Fibroblast of the conjunctiva (primary cell): ENCODE results near the gene ACTG1.

Experiments
- DNase-seq: peaks from one replicate; pipeline ENCODE4 v3.0.0-alpha.2; 2010; ENCODE audit warnings: low read depth

The ACTG1 gene

DNA sequence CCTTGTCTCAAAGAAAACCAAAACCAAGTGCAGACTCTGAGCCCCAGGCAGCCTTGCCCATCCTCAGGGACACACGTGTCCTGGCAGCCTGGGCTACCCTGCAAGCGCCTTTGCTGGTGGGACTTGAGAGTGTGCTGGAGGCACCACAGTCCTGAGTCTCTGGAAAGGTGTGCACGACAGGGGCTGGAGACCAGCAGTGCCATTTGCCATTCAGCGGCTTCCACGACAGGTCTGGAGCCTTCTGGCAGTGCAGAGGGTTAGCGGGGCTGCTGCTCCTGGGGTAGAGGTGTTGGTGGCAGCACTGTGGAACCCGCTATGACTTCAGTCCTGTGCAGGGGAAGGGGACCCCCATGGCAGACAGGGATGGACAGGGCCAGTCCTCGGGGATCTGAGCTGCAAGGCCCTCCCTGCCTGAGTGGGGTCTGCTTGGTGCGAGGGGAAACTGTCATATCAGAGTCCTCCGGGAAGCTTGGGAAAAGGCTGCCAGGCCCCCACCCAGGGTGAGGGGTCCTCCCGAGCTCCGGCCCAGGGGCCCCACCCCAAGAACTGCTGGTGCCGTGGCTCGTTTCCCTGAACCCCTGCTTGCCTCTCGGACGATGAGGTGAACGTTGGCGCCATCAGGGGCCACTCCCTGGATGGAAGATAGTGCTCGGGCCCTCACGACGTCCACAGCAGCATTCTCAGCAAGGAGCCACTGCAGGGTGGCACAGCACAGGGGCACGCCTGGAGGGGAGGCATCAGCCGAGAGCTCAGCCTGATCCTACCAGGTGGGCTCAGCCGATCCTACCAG is 32.8 kb upstream of the ACTG1 start:
- no peak for DNase-seq

DNA sequence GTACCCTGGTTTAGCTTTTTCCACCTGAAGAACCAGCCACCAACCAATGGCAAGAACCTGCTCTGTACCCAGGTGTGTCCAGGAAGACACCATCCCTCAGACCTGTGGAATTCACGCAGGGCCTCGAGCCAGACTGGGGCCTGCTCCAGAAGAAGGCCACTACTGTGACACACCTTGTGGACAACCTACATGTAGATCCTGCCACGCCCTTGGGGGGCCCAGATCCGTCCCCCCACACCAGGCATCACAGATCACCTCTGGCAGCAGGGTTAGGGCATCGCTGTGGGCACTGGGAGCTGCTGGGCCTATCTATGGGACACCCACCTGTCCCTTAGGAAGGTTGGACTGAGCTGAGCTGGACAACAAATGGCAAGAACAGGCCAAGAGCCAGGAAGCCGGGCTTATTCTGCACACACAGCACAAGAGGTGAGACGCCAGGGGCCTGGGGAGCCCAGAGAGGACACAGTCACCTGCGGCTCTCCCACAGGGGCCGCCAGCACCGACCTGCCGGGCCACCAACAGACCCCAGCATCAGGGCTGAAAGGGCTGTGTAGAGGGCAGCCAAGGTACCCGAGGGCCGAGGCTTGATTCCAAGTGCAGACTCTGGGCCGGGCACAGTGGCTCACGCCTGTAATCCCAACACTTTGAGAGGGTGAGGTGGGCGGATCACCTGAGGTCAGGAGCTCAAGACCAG is 31.8 kb upstream of the ACTG1 start:
- no peak for DNase-seq

DNA sequence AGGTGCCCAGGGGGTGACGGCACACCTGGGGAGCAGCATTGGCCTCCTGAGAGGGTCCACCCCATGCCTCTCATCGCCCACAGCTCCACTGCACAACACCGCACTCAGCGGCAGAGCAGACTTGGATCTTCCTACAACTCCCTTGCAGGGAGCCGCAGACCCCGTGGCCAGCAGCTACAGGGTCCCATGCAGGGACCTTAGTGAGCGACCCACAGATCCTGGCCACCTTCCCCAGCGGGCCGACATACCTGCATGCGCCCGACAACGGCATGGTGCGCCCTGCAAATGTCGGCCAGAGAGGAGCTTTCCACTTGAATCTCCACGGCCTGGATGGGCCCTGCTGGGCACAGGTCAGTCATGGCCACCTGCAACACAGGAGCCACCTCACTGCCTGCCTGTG is 31.2 kb upstream of the ACTG1 start:
- DNase-seq: no peak

DNA sequence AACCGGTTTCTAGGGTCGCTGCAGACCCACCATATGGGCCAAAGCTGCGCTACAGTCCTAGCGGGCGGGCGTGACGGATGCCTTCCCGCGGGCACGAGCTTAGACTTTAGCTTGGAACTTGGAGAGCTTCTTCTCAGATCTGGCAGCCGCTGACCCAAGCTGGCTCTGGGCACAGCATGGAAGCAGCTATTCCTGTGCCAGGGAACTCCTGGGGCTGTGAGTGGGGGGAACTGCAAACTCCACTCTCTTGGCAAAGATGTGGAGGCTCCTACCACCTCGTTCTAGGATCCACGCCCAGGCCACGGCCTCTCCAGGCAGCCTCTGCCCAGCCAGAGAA is 30.7 kb upstream of the ACTG1 start:
- DNase-seq: no peak

DNA sequence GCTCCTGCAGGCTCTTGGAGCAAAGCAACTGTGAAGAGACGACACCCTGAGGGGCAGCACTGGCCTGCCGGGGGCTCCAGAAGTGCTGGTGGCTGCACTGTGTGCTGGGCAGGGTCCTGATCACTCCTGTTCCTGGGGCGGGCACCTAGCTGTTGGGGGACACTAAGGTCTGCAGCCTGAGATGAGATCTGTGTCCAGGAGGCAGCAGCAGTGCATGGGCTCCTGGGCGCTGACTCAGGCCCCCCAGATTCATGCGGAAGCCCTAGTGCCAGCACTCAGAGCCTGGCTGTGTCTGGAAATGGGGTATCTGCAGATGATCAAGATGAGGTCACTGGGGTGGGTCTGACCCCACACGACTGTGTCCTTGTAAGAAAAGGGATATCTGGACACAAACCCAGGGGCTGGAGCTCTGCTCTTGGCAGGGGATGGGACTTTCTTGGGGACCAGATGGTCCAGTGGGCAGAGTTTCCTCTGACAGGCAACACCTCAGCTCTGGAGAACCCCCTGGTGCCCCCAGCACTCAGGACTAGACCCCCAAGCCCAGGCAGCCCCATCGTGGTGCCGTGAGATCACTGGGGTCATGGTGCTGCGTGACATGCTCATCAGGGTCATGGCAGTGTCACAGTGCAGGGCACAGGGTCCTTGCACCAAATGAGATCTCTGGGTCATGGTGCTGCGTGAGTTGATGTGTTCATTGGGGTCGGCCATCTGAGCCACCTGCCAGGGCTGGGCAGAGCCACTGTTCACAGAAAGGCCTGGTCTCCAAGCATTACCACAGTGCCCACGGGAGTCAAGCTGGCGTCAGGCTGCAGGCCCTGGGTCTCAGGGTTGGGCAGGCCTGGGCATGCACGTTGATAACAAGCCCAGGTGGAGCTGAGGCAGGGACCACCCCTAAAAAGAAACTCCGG is 30.1 kb upstream of the ACTG1 start:
- no peak for DNase-seq

DNA sequence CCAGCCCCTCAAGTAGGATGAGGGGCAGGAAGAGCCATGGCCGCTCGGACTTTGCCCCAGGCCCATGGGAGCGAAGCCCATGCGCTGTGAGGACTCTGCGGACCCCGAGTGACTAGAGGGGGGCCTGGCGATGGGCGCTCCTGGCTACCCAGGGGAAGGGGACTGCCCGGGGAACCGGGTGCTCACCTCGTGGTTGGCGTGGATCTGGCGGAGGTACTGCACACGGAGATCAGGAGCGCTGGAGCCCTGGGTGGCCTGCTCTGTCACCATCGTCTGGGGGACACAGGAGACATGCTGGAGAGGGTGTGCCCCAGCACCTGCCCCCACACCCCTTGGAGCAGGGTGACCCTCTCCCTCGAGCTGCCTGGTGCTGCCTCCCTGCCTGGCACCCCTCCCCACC is 28.5 kb upstream of the ACTG1 start:
- no peak for DNase-seq

DNA sequence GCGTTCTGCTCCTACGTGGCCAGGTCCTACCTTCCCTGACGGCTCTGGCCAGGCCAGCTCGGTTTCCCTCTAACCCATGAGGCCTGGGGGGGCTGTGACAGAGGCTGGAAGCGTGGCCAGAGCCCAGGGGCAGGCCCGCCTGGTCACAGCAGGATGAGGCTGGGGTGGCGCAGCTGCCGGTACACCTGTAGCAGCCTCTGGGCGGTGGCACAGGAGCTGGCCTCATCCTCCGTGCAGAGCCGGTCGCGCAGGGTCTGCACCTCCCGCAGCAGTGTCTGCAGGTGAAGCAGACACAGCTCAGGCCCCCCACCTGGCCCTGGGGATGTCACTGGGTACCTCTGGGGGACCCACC is 28.1 kb upstream of the ACTG1 start:
- no peak for DNase-seq

DNA sequence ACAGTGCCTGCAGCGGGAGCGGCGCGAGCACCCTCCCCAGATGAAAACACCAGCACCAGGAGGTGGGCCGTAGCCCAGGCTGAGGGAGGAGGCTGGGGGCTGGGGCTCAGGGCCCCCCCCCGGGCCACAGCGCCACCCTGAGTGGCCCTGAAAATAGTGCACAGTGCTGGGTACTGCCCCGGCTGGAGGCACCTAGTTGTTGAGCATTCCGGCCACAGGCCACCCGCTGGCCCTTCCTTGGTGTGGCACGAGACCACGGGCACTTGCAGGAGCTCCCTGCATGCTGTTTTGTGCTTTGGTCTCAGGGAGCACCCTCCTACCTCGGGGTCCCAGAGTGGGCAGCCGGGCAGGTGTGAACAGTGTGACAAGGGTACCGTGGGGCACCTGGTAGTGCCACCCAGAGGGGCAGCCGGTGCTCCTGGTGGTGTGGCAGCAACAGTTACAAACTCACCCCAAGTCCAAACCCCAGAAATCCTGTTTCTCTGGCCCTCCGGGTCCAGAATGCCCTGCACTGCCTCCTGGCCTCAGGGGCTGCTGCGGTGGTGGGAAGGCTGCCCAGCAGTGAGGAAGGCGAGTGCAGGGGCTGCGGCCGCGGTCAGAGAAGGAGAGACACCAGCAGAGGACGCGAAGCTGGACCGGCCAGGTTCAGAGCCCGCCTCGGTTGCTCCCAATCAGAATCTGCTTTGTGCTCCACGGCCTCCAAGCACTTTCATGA is 27.5 kb upstream of the ACTG1 start:
- DNase-seq: no peak

DNA sequence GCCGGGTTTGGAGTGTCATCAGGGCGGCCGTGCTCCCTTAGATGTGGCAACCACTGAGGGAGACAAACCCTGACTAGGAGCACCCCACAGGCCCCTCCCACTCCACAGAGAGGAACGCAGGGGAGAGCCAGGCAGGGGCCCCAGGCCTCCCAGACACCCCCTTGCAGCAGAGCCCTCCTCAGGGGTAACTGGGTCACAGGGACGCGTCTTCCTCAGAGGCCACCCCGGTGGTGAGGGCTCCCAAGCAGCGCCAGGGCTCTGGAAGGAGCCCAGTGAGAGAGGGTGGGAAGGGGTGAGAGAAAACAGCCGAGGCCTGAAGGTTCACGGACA is 26.9 kb upstream of the ACTG1 start:
- no peak for DNase-seq

DNA sequence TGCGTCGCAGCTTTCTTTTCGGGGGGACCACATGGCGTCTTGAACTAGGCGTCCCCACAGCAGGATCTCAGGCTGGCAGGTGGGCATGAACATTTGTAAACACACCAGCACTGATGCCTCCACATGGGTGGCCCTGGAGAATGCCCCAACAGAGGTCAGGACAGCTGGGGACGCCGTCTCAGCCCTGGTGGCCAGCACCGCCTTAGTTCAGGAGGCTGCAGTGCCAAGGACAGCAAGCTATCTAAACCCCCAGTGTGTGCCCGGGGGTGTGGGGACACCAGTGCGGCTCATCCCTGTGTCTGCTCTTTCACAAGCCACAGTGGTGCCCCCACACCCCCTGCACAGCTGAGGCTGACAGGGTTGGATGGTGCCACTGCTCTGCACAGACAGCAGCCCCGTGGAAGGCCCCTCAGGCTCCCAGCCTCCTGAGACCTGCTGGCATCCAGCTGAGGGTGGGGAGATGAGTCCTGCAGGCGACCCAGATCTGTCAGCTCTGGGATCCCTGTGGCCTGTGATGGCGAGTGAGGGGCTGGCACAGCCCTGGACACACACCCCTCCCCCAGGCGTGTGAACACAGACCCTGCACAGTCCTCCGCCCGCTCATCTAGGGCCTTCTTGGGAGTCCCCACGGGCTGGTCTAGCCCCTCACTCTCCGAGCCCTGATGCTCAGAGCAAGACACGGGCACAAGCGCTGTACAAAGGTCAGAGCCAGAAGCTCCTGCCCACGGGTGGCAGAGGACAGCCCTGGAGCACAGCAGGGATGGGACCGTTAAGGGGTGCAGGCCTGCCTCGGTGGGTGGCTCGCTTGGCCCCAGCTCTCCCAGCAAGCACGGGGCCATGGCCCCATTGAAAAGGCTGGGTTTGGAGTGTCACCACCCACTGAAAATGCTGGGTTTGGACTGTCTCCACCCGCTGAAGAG is 26.3 kb upstream of the ACTG1 start:
- no peak for DNase-seq

DNA sequence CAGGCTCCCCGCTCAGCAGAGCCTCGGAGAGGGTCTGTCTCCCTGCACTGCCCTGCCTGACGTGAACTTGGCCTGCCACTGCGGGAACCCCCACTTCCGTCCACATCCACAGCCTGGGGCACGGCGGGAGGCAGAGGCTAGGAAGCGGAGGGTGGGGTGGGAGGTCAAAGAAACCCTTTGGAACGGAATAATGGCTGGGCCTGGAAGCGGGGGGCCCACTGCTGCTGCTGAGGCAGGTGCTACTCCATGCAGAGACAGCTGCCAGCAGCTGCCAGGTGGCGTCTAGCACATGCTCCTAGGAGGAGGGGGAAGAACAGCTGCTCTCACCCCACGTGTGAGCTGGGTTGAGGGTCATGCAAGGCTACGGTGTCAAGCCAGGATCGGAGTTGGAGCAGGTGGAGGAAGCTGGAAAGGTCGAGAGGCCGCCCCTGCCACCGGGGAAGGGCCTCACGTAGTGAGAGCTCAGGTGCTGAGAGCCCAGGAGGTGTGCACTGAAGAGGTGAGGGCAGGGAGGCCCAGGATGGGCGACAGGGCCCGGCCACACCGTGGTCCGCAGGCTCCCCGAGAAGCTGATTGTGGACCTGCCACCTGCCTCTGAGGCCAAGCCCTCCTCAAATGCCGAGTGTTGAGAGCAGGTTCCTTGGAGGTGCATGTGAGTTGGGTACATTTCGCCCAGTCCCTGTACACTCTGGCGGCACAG is 25.4 kb upstream of the ACTG1 start:
- no peak for DNase-seq

DNA sequence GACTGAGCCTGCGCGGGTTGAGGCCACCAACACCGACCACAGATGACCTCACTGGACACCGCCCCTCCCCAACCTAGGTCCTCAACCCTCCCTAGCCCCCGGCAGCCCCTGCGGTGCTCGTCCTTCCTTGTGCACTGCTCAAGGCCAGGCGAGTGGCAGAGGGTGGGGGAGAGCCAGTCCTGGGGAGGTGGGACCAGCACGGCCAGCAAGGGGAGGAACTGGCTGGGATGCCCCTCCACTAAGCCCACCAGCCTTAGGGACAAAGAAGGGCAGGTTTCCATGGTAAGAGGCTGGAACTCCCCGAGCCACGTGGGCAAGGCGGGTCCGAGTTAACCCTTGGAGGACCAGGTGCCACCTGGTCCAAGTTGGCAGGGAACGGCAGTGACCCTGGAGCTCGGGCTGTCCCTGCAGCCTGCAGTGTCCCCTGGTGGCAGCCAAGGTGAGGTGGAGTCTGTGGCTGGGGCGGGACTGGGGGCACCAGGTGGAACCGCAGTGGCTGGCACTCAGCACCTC is 24.8 kb upstream of the ACTG1 start:
- no peak for DNase-seq

DNA sequence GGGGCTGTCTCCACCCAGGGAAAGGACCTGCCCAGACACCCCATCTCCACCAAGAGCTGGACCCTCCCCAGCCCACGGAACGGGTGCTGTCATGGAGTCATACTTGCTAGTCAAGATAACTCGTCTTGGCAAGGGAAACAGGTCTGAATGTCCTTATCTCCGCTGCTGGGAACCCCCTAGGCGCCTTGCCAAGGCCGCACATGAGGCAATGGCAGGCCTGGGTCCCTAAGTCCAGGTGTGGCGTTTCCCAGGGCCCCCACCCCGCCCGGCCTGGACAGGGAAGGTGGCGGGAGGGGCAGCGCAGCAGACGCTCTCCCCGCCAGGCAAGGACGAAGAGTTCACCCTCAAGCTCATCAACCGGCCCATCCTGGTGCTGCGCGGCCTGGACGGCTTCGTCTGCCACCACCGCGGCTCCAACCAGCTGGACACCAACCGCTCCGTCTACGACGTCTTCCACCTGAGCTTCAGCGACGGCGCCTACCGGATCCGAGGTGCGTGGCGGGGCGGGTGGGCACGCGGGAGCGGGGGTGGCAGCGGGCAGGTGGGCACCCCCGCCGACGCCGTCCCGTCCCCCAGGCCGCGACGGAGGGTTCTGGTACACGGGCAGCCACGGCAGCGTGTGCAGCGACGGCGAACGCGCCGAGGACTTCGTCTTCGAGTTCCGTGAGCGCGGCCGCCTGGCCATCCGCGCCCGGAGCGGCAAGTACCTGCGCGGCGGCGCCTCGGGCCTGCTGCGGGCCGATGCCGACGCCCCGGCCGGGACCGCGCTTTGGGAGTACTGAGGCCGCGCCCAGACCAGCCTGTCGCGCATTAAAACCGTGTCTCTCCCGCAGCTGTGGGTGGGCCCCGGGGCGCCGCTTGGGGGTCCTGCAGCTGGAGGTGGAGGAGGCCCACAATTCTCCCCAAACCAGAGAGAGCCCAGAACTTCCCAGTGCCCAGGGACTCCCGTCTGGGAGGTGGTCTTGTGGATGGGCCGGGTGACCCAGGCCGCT is 24.0 kb upstream of the ACTG1 start:
- DNase-seq: no peak

DNA sequence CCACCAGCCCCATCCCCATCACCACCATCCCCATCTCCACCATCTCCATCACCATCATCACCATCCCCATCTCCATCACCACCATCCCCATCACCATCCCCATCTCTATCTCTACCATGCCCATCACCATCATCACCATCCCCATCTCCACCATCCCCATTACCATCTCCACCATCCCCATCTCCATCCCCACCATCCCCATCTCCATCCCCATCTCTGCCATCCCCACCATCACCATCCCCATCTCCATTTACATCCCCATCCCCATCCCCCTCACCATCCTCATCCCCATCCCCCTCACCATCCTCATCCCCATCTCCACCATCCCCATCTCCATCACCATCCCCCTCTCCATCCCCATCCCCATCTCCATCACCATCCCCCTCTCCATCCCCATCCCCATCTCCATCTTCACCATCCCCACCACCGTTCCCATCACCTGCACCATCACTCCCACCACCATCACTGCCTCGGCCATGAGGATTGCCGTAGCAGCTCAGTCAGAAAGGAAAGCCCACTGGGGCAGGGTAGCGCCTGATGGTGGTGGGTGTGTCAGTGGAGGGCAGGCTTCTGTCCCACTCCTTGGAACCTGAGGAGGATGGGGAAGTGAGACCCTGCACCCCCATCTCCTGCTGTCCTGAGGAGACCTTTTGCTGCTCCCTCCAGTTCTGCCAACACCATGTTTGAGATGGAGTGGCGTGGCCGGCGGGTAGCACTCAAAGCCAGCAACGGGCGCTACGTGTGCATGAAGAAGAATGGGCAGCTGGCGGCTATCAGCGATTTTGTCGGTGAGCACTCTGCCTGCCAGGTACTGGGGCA is 23.1 kb upstream of the ACTG1 start:
- no peak for DNase-seq

DNA sequence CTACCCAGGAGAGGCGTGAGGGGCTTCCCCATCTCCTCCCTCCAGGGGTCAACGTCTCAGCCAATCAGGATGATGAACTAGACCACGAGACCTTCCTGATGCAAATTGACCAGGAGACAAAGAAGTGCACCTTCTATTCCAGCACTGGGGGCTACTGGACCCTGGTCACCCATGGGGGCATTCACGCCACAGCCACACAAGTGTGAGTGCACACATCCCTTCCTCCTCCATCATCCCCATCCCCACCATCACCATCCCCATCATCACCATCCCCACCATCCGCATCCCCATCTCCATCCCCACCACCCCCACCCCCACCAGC is 22.4 kb upstream of the ACTG1 start:
- no peak for DNase-seq

DNA sequence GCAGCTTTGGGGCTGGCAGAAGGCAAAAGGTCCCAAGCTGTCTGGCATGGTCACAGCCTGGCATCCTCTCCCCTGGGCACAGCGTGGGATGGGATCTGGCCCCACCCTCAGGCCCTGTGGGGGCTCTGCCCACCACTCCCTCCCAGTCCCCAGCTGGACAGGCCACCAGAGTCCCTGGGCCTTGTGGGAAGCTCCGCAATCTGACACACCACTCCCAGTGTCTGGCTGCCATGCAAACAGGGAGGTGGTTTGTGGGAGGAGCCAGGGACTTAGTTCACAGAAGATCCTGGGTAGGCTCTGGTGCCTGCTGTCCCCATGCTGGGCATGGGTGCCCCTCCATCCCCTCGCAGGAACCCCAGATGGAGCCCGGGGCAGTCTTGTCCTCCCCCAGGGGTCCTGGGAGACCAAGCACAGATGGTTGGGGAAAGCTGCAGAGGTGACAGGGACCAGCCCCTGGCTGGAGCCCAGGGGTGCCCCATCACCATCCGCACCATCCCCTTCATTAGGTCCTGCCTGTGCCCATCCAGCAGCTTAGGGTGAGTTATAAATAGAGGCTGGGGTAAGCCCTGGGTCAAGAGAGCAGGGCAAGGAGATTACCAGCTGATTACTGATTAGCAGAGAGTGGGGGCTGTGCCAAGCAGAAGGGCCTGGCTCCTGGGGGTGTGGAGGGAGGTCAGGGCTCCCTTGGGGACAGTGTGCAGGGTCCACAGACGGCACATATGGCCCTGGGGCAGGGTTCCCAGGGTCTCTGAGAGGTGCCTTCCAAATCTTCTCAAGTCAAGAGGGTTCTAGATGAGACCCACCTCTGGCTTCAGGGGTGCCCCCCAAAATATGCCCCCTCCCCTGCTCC is 21.8 kb upstream of the ACTG1 start:
- no peak for DNase-seq

DNA sequence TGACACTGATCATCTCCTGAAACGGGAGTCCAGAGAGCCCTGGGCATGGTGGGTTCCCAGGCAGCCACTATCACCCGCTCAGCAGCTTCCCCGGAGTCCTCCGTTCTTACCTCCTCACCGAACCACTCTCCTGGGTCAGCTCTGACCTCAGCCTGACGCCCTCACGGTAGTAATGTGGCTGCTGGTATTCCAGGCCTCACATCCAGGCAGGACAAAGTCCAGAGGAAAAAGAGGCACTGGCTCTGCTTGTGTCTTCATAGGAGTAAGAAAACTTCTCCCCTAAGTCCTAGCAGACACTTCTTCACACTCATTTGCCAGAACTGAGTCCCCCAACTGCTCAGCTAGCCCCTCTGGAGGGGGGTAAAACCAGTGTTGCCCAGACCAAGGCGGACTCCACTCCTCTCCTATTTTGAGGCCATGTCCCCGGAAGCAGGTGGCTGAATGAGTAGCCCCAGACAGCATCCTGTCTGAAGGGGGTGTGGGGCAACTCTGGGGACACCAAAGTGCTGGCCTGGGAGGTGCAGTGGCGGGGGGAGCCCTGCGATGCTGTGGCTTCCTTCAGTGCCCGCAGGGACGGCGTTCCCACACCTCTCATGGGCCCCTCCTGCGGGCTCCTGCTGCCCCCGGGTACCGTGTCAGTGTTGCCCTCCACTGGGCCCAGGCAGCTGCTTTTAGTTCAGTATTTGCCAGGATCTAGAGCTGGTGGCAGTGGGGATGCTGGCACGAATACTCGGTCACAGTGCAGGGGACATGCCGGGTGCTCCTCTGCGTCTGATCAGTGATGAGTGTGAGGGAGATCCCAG is 20.9 kb upstream of the ACTG1 start:
- no peak for DNase-seq
